ENCODE results near the gene KEAP1. TPM values are rescaled to one million over a fixed set of nuclear protein-coding genes. Genes with fewer than 3 reads are reported as not detected.
A peak's percentile ranks its signal among the peaks of the same experiment; 100 is the strongest.

KEAP1 gene
- total RNA-seq, 5 donors from 2014 or later (not counting 1 experiment from before 2014, with no cell fraction given), result 18.4 to 64.2 (median 56.0) TPM

GRCh38 chr19:10450853-10451609 is 52.1 kb downstream of the KEAP1 start:
- Histone ChIP-seq H3K4me3 (ENCODE audit: control insufficient read depth in 1 of 2, extremely low read depth in 1 of 2, low read length in 1 of 2) (no peak overlapping the region), H3K4me1 (ENCODE audit: control insufficient read depth in 1 of 2, extremely low read depth in 1 of 2, insufficient read depth in 2 of 2, low read length in 2 of 2) (no peaks in the 10 kb centered on the region), H3K36me3 (ENCODE audit: control insufficient read depth in 2 of 2, extremely low read depth in 1 of 2, insufficient read depth in 1 of 2, low read length in 1 of 2) (peaks cover 0 to 2% of the 10 kb centered on the region in 2 donors), H3K27ac (ENCODE audit: low read length) (no peak overlapping the region), H3K27me3 (replicated peaks in 1 of 2; ENCODE audit: control insufficient read depth in 2 of 2, extremely low read depth in 1 of 2, insufficient read depth in 2 of 2, low read length in 1 of 2) (peaks cover 0 to 24% of the 10 kb centered on the region in 2 experiments), H3K9me3 (no peaks in the 10 kb centered on the region)
- no peak for DNase-seq
- Mint-ChIP-seq H3K27ac (no peak overlapping the region), H3K9me3 (no peaks in the 10 kb centered on the region), H3K36me3 (peaks cover 12% of the 10 kb centered on the region), H3K4me3 (no peak overlapping the region), H3K4me1 (peaks cover 0 to 8% (median 0%) of the 10 kb centered on the region in 3 donors), H3K27me3 (peaks cover 3 to 15% of the 10 kb centered on the region in 2 donors)
- POLR2A ChIA-PET, result no interaction called here
- ATAC-seq (replicated peaks in 1 of 4), result peak in 2 of 4 experiments; percentile 19 to 26
- WGBS (ENCODE audit: insufficient coverage), result 81% methylated on average over 17 of the region's 25 CpGs
- CTCF ChIA-PET, result interaction anchor here in 1 of 2 donors (0.6 kb wide), 1 partner anchor 21 kb away, joined by 3 read pairs; no protein-coding TSS in a partner anchor

GRCh38 chr19:10450191-10450852 is 52.8 kb downstream of the KEAP1 start:
- no peak for DNase-seq
- Histone ChIP-seq H3K9me3 (no peaks in the 10 kb centered on the region), H3K4me1 (ENCODE audit: control insufficient read depth in 1 of 2, extremely low read depth in 1 of 2, insufficient read depth in 2 of 2, low read length in 2 of 2) (no peaks in the 10 kb centered on the region), H3K4me3 (ENCODE audit: control insufficient read depth in 1 of 2, extremely low read depth in 1 of 2, low read length in 1 of 2) (no peak overlapping the region), H3K27ac (ENCODE audit: low read length) (no peak overlapping the region), H3K36me3 (ENCODE audit: control insufficient read depth in 2 of 2, extremely low read depth in 1 of 2, insufficient read depth in 1 of 2, low read length in 1 of 2) (peaks cover 0 to 2% of the 10 kb centered on the region in 2 donors), H3K27me3 (replicated peaks in 1 of 2; ENCODE audit: control insufficient read depth in 2 of 2, extremely low read depth in 1 of 2, insufficient read depth in 2 of 2, low read length in 1 of 2) (peaks cover 0 to 24% of the 10 kb centered on the region in 2 experiments)
- Mint-ChIP-seq H3K36me3 (peaks cover 12% of the 10 kb centered on the region), H3K4me3 (no peak overlapping the region), H3K9me3 (no peaks in the 10 kb centered on the region), H3K27me3 (peaks cover 3 to 15% of the 10 kb centered on the region in 2 donors), H3K4me1 (peaks cover 0 to 8% (median 0%) of the 10 kb centered on the region in 3 donors), H3K27ac (no peak overlapping the region)
- ChIA-PET CTCF (no interaction called here), POLR2A (no interaction called here)
- ATAC-seq (replicated peaks in 1 of 4), result no peak
- 89% methylated on average over 10 of the region's 14 CpGs for WGBS (ENCODE audit: insufficient coverage)

DNA sequence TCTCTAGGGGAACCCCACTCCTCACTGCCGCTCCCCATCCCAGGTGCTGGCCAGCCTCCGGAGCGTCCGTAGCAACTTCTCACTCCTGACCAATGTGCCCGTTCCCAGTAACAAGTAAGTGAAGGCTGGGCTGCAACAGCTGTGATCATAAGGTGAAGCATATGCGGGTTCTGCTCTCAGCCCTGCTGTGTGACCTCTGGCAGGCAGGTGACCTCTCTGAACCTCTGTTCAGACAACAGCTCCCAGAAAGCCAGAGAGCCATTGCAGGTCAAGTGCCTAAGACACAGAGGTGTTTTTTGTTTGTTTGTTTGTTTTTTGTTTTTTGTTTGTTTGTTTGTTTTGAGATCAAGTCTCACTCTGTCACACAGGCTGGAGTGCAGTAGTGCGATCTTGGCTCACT is 54.1 kb downstream of the KEAP1 start:
- no peaks in the 10 kb centered on the region for H3K9me3 ChIP-seq
- no peak overlapping the region for H3K4me3 ChIP-seq (ENCODE audit: control insufficient read depth in 1 of 2, extremely low read depth in 1 of 2, low read length in 1 of 2)
- H3K36me3 Mint-ChIP-seq, result peaks cover 16% of the 10 kb centered on the region
- ATAC-seq (replicated peaks in 1 of 4) (no peak), DNase-seq (no peak)
- H3K27me3 ChIP-seq (replicated peaks in 1 of 2; ENCODE audit: control insufficient read depth in 2 of 2, extremely low read depth in 1 of 2, insufficient read depth in 2 of 2, low read length in 1 of 2), result peaks cover 0 to 19% of the 10 kb centered on the region in 2 experiments
- ChIA-PET POLR2A (no interaction called here), CTCF (no interaction called here)
- H3K27ac ChIP-seq (ENCODE audit: low read length), result no peak overlapping the region
- peaks cover 3 to 15% of the 10 kb centered on the region in 2 donors for H3K27me3 Mint-ChIP-seq
- H3K4me1 ChIP-seq (ENCODE audit: control insufficient read depth in 1 of 2, extremely low read depth in 1 of 2, insufficient read depth in 2 of 2, low read length in 2 of 2), result no peaks in the 10 kb centered on the region
- no peaks in the 10 kb centered on the region for H3K9me3 Mint-ChIP-seq
- no peak overlapping the region for H3K4me3 Mint-ChIP-seq
- 89% methylated on average over 7 of the region's 7 CpGs for WGBS (ENCODE audit: insufficient coverage)
- H3K4me1 Mint-ChIP-seq, result peaks cover 0 to 8% (median 0%) of the 10 kb centered on the region in 3 donors
- peaks cover 0 to 2% of the 10 kb centered on the region in 2 donors for H3K36me3 ChIP-seq (ENCODE audit: control insufficient read depth in 2 of 2, extremely low read depth in 1 of 2, insufficient read depth in 1 of 2, low read length in 1 of 2)
- H3K27ac Mint-ChIP-seq, result no peak overlapping the region

DNA sequence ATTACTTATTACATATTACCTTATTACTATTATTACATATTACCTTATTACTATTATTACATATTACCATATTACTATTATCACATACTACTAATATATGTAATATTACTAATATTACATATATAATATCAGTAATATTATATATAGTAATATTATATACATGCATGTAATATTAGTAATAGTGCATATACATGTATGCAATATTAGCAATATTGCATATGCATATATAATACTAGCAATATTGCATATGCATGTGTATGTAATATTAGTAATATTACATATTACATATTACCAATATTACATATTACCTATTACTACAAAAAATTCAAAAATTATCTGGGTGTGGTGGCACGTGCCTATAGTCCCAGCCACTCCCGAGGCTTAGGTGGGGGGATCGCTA is 60.5 kb downstream of the KEAP1 start:
- no CpG with 5 or more reads among the region's 3 CpGs for WGBS (ENCODE audit: insufficient coverage)
- Histone ChIP-seq H3K36me3 (ENCODE audit: control insufficient read depth in 2 of 2, extremely low read depth in 1 of 2, insufficient read depth in 1 of 2, low read length in 1 of 2) (peaks cover 0 to 1% of the 10 kb centered on the region in 2 donors), H3K9me3 (no peaks in the 10 kb centered on the region), H3K27me3 (replicated peaks in 1 of 2; ENCODE audit: control insufficient read depth in 2 of 2, extremely low read depth in 1 of 2, insufficient read depth in 2 of 2, low read length in 1 of 2) (no peaks in the 10 kb centered on the region), H3K4me3 (ENCODE audit: control insufficient read depth in 1 of 2, extremely low read depth in 1 of 2, low read length in 1 of 2) (no peak overlapping the region), H3K4me1 (ENCODE audit: control insufficient read depth in 1 of 2, extremely low read depth in 1 of 2, insufficient read depth in 2 of 2, low read length in 2 of 2) (no peaks in the 10 kb centered on the region), H3K27ac (ENCODE audit: low read length) (no peak overlapping the region)
- no peaks in the 10 kb centered on the region for H3K4me1 Mint-ChIP-seq
- H3K4me3 Mint-ChIP-seq, result no peak overlapping the region
- POLR2A ChIA-PET, result no interaction called here
- CTCF ChIA-PET, result no interaction called here
- no peak overlapping the region for H3K27ac Mint-ChIP-seq
- H3K27me3 Mint-ChIP-seq, result no peaks in the 10 kb centered on the region
- H3K9me3 Mint-ChIP-seq, result no peaks in the 10 kb centered on the region
- peaks cover 5% of the 10 kb centered on the region for H3K36me3 Mint-ChIP-seq
- ATAC-seq (replicated peaks in 1 of 4) (no peak), DNase-seq (no peak)

- DNase-seq (no peak), ATAC-seq (replicated peaks in 1 of 4) (no peak)
- Mint-ChIP-seq H3K4me3 (no peak overlapping the region), H3K4me1 (peaks cover 0 to 3% (median 2%) of the 10 kb centered on the region in 3 donors), H3K27ac (no peak overlapping the region), H3K36me3 (no peaks in the 10 kb centered on the region), H3K9me3 (no peaks in the 10 kb centered on the region), H3K27me3 (no peaks in the 10 kb centered on the region)
- Histone ChIP-seq H3K36me3 (ENCODE audit: control insufficient read depth in 2 of 2, extremely low read depth in 1 of 2, insufficient read depth in 1 of 2, low read length in 1 of 2) (no peaks in the 10 kb centered on the region), H3K27ac (ENCODE audit: low read length) (no peak overlapping the region), H3K4me3 (ENCODE audit: control insufficient read depth in 1 of 2, extremely low read depth in 1 of 2, low read length in 1 of 2) (no peak overlapping the region), H3K4me1 (ENCODE audit: control insufficient read depth in 1 of 2, extremely low read depth in 1 of 2, insufficient read depth in 2 of 2, low read length in 2 of 2) (peaks cover 0 to 8% of the 10 kb centered on the region in 2 experiments), H3K9me3 (no peaks in the 10 kb centered on the region), H3K27me3 (replicated peaks in 1 of 2; ENCODE audit: control insufficient read depth in 2 of 2, extremely low read depth in 1 of 2, insufficient read depth in 2 of 2, low read length in 1 of 2) (no peaks in the 10 kb centered on the region)
- CTCF ChIA-PET, result interaction anchor here in 1 of 2 donors (0.7 kb wide), 1 partner anchor 142 kb away, joined by 3 read pairs; no protein-coding TSS in a partner anchor
- POLR2A ChIA-PET, result no interaction called here
- WGBS (ENCODE audit: insufficient coverage), result 80% methylated on average over 4 of the region's 5 CpGs
These were observed 63.6 kb downstream of the KEAP1 start for GRCh38 chr19:10439588-10439987.
